Activated T-cell treated with anti-CD3 and anti-CD28 coated beads for 1 hour (primary cell): ENCODE measurements around the gene IARS1.

Experiments used
- DNase-seq: peaks from one replicate; pipeline ENCODE4 v3.0.0-alpha.2; 2020; ENCODE audit warnings: low read depth

The IARS1 gene

DNA sequence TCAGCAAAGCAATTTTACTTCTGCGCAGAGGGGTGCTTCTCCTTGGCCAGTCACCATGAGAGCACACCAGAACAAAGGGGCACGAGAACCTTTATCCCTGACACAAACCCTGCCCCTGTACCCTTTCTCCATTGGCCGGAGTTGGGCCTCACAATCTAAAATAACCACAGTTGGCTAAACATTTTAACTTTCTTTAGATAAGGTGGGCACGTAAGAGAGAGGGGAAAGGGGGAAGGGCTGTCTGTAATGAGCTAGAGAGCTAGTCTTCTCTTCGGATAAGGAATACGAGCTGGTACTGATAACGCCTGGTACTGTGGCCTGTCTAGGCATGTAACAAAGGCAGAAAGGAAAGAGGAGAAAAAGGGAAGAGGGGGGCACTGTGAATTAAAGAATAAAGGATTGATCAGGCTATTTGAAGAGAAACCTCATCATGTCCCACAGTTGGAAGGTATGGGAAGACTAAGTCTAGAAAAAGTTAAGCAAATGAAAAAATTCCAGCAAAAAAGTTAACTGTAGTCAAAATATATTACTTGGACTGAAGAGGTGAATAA is 1.8 kb upstream of the IARS1 start:
- no peak for DNase-seq

DNA sequence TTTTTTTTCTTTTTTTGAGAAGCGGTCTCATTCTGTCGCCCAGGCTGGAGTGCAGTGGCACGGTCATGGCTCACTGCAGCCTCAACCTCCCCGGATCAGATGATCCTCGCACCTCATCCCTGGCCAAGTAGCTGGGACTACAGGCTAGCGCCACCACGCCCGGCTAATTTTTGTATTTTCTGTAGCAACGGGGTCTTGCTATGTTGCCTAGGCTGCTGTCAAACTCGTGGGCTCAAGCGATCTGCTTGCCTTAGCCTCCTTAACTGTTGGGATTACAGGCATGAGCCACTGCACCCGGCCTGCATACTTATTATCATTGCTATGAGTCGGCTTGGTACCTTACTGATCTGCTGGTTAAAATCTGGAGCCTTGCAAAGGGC is 790 bp upstream of the IARS1 start:
- DNase-seq, result no peak

DNA sequence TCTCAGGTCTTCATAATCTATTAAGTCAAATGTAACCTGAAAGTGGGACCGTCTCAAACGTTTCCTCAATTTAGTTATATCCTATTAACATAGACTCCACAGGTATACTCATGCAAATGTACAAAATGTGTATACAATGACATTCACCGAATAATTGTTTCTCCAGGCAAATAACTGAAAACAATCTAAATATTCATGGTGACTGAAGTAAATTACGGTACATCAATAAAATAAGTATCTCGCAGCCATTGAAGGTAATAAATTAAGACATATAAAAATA is 482 bp downstream of the IARS1 start:
- no peak for DNase-seq

DNA sequence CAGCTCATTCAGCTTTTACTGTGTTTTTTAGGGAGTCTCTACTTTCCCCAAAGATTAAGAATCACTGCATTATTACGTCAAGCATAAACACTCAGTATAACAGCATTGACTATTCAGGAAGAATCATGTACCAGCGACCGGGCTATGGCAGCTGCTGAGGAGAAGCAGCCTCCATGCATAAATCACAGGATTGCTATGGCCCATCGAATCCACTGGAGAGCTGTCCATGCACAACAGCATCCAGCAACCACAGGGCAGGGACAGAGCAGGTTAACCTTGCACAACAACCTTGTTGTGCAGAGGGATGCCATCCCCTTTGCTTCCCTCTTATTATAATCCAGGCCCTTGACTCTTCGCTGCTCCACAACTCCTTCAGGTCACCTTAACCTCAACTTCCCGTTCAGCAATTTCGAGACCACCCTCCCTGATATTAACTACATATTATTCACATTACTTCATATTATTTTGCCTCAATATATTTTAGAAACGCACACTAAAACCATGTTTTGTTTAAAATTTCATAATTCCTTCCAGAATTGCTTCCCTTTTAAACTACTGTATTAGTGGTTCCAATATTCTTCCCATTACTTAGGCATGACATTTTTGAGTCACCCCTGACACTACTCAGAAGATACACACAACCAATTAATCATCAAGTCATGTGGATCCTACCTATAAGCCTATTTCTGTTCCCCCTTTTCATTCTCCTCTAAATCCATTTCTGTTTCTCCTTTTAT is 991 bp downstream of the IARS1 start:
- no peak for DNase-seq

DNA sequence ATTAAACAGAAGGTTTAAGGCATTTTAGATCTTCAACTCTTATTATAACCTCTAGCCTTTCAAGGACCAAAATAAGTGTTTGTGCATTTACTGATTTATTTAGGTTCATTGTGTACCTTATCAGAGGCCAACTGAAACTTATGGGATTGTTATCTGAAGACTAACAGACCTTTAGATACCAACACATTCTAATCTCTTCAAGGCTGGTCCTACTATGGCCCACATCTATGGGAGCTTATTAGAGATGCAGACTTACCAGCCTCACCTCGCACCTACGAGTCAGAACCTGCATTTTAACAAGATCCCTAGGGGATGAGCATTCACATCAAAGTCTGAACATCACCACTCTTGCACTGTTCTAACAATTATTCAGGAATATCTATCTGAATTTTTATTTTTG is 1.9 kb downstream of the IARS1 start:
- no peak for DNase-seq

DNA sequence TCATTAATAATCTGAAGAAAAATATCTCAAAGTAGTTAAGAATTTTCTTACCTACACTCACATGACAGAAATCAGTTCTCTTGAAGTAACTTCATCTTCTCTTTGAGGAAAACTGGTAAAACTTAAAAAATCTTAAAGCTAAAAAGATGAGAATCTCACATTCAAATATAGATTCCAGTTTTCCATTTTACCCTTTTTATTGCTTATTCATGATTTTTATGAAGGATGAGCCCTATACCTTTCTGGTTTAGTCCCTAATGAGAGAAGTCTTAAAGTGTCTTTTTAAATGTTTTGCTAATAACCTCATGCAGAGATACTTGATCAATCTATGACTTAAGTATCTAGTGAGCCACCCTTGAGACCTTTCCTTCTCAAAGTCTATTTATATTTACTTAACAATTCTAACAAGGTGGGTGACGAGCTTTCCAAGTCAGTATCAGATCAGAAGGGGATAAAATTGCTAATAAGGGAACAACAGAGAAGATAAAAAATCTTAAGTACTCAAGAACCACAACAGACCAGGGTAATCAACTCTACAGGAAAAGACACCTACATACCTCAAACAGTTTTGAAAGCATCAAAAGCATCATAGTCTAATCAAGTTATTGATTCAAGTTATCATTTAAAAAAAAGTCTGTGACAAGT is 2.6 kb downstream of the IARS1 start:
- DNase-seq, result no peak

DNA sequence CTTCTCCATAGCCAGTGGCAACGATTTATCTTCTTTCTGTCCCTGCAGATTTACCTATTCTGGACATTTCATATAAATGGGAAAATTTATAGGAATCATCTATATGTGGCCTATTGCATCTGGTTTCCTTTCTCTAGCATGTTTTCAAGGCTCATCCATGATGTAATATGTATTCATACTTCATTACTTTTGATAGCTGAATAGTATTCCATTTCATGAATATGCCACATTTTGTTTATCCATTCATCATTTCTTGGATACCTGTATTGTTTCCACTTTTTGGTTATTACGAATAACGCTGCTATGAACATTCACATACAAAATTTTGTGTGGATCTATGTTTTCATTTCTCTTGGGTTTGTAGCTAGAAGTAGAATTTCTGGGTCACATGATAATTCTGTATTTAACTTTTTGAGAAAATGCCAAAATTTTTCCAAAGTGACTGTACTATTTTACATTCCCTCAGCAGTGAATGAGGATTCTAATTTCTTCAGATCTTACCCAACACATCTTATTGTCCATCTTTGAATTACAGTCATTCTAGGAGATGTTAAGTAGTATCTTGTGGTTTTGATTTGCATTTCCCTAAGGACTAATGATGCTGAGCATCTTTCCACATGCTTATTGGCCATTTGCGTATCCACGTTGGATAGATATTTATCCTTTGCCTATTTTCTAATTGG is 3.6 kb downstream of the IARS1 start:
- DNase-seq, result no peak

DNA sequence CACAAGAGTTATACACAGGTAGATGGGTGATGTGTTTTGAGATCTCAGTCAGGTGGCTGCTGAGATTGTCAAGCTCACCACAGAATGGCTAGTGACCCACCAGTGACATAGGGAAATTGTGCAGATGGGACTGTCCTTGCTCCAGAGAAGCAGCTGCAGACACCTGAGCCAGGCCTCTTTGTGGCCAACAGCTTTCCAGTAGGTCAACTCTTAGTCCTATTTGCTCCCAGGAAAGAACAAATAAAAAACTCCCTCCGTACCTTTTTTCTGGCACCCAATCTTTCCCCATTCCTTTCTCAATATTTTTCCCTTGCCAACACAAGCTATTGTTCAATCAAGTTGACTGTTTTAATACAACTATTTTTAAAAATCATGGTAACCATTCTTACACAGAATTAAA is 14.2 kb downstream of the IARS1 start:
- no peak for DNase-seq

DNA sequence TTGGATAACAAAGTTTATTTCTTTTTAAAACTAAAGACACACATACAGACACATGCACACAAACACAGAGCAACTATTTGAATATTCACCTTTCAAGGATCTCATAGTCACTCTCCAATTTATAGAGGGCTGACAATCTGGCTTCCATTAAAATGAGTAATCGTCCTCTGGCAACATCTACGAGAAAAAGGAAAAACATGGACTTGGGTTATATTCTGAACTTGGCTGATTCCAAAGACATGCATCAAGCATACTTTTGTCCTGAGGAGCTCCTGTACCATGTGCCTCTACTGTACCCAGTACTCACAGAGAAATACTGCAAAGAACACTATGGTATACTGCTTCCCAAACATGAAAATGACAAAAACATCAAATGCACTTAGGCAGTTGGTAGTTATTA is 15.4 kb downstream of the IARS1 start:
- no peak for DNase-seq

DNA sequence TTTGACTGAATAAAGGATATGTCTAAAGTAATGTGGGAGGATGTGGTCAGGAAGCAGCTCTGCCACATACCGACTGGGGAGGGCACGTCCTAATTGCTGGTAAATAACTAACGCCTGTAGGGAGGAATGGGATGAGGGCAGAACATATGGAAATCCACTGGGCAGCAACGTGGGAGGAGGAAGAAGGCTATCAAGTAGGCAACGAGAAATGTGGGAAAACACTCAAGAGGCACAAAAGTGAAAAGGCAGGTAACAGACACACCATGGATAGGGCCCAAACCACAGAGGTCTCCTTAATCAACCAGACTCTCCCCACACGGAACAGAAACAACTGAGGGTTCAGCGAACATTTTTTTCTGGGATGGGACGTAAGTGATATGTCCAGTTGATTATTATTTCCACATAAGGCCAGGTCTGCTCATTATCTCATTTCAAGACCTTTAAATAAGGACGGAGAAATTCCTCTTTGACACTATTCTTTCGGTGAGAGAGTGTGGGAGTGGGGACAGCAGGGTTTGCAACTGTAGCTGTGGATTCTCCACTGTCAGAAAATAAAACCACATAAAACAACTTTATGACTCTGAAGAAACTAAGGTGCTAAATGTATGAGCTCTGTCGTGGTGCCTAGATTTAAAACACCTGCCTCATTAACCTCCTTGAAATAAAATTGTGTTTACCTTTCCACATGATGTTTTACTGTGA is 17.0 kb downstream of the IARS1 start:
- no peak for DNase-seq

DNA sequence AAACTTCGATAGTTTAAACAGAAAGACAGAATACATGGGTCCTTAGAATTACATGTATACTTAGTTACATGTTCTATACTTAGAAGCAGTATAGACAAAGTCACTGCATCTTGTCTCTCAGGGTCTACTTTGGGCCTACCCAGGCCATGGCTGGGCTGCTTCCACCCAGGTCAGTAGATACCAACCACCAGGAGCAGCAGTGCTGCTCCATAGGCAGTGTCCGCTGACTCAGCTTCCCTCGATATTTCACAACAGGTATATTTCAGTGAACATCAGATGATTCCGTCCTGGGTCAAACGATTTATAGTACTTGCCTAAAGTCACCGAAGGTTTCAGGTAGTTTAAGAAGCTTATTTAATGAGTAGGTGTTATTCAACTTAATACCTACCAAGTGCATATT is 18.0 kb downstream of the IARS1 start:
- no peak for DNase-seq

DNA sequence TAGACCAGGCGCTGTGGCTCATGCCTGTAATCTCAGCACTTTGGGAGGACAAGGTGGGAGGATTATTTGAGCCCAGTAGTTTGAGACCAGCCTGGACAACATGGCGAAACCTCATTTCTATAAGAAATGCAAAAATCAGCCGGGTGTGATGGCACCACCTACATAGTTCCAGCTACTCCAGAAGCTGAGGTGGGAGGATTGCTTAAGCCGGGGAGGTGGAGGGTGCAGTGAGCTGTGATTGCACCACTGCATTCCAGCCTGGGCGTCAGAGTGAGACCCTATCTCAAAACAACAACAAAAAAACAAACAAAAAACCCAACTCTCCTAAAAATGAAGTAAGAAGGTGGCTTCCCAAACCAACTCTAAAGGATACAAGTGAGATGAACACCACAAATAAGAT is 23.0 kb downstream of the IARS1 start:
- no peak for DNase-seq

DNA sequence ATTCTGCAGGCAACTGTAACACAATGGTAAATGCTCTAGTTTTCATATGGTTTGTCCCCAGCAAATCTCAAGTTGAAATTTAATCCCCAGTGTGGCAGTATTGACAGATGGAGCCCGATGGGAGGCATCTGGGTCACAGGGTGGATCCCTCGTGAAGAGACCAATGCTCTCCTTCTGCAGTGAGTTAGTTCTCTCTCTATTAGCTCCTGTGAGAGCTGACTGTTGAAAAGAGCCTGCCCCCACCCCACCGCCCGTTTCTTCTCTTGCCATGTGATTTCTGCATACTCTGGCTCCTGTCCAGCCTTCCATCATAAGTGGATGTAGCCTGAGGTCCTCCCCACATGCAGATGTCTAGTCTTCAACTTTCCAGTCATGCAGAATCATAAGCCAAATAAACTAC is 27.0 kb downstream of the IARS1 start:
- no peak for DNase-seq

DNA sequence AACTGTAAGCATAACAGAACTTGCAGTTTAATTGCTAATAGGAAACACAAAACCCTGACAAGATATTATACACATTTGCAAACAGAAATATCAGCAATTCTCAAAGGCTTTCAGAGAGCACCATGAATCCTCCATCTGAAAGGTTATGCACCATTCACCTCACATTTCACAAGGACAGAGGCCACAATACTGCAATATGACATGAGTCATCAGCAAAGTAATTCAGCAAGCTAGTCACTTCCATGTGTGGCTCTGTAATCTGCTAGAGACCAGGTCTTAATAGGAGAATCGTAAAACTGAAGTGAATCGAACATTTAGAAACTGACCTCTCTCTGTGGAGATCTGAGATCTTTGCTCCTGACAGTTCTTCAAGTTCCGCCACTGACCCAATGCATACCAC is 28.3 kb downstream of the IARS1 start:
- DNase-seq, result no peak

DNA sequence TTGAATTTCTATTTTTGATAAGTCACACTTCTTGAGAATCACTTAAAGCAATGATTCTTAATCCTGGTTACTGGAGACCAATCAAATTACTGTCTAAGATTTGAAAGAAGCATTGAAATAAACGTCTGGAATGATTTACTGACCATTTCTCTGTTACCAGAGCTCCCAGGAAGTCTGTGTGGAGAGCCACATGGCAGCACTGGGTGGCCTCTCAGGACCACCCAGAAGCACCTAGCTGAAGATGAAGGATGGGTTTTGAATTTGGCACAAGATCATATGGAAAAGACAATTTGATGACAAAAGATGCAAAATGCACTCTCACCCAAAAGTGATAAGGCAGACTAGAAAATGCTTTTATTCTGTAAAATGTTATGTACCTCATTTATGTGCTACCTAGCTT is 30.4 kb downstream of the IARS1 start:
- DNase-seq, result no peak

DNA sequence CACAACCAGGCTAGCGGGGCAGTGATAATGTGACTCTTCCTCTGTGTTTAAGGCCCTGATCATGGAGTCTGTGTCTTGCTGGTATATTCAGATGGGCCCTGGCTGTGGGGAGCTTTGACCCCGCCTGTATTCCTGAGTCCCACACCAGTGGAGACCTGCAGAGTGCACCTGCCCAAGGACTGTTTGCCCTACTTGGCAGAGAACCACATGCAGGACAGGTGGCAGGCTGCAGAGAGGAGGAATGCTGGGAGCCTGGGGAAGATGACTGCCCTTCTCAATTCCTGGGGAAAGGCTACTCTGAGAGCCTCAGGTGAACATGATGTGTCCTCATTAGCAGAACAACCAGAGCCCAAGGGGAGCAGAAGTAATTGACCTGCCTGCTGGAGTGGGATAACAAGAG is 36.2 kb downstream of the IARS1 start:
- DNase-seq, result no peak

DNA sequence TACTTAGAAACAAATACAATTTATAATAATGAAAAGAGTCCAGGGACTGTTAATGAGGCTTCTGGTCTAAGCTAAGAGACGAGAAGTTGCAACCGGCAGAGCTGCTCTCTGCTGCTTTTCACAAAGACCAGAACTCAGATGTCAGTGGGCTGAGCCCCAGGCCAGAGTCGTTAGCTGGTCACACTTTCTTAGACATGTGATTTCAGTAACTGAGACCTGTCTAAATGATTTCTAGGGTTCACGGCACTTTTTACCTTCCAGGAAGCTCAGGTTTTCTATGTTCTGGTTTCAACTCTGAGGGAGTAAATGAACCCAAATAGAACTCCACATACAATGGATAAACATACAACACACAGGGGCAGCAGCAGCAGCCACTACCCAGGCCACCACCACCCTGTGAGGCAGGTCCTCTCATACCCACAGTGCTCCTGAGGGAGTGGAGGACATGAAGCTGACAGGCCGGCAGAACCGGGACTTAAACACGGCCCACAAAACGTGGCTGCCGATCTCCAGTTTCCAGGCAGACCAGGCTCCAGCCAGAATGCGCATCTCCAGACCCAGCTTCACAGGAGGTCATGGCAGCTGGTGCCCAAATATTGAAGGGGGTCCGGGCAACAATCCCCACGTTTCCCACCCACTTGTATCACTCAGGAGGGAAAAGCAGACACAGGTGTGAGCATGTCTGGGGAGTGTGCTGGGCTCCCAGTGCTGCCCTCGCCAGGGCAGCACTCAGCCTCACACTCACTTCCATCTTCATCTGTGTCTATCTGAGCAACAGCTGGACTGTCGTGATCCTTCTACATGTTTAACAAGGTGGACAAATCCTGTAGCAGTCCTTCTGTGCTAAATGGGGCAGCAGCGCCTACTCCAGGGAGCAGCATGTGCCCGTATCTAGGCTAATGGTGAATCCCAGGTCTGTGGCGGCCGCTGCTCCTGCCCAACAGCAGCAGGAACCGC is 38.8 kb downstream of the IARS1 start:
- DNase-seq, result no peak

DNA sequence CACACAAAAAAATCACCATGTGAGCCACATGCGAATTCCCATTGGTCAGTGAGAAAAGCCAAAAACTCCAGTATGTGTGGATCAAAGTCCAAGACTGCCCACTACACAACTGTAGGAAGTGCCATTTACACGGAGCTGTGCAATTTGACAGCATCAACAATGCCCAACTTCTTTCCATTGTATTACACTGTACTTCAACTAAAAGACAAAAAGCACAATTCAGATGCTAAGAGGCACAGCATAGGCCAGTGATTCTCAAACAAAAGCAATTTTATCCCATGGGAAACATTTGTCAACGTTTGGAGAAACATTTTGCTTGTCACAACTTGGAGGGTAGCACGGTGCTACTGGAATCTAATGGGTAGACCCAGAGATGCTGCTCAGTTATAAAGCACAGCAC is 39.8 kb downstream of the IARS1 start:
- no peak for DNase-seq

DNA sequence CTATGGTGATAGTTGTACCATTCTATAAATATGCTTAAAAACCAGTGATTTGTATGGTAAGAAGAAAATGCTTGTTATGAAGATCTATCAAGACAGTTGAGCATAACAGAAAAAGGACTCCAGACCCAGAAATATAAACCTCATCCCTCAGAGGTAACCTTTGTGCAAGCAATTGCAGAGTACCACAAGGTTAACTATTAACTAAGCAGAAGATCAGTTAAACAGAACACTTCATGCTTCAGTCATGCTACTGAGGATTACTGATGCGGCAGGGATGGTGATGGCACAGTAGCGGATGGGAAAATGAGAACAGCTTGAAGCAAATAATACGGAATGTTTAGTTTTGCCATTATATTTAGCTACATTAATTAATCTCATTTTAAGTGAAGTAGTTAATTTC is 45.5 kb downstream of the IARS1 start:
- DNase-seq, result no peak

DNA sequence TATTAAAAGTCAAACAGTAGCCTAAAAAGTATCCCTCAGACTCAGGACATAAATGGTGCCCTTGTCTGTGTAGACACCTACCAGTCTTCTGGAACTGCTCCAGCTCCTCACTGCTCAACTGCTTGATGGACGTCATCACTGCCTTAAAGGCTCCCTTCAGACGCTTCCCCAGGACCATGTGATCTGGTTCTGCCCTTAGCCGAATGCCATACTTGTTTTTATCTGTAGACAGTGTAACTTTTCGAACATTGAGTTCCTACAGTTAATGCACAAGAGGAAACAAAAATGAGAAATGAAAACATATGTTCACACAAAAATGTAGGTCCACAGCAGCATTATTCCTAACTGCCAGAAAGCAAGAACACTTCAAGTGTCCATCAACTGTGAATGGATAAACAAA is 46.2 kb downstream of the IARS1 start:
- DNase-seq, result no peak

DNA sequence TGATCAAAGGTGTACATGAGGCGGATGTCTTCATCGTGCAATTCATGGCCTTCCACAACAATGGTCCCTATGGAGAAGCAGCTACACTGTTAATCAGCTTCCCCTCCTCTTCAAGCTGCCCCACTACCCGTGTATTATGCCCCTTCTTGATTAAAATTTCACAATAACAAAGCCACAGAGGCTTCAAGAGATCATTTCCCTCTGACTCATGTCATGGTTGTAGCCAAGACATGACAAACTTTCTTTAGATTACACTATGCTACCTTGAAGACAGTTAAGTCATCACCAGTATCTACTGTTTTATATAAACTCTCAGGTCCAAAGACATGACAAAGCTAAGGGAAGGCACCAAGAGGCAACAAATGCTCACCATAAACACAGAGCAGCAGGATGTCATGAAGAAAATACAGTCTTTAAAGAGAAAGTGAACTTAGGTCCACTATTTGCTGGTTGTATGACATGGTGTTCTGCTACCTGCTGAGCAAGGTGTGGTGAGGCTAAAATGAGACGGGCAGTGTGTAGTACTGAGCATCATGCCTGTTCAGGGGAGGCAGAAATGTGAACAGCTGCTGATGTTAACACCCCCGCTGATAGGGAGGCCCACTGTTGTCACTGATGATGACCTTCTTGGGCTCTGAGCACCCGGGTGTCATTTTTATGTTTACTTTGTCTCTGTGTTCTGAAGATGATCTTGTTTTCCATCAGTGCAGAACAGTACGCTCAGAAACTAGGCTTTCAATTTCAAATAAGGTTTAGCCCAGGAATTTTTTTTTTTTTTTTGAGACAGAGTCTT is 48.3 kb downstream of the IARS1 start:
- no peak for DNase-seq
